Lower leg skin (tissue), 4 donors: ENCODE measurements around the gene TAF1D. TPM values are rescaled to one million over a fixed set of nuclear protein-coding genes. Genes with fewer than 3 reads are reported as not detected.
"Not testable (repeated sequence)": the region's sequence is repeated elsewhere in the genome, so short reads cannot be mapped to it uniquely, and the experiment has no call there.

ENCODE experiments used
- DNase-seq, 2 donors: peaks; one replicate each; pipeline ENCODE4 v3.0.0-alpha.2; 2019; ENCODE audit warnings: low spot score in 2 of 2
- H3K4me3 ChIP-seq: fragments of 200-600 bp; sonication (generic); 2 replicates; pipeline ENCODE4 v1.5.1; 2017; ENCODE audit warnings: mild to moderate bottlenecking, low read depth; ENCODE audit not compliant: poor library complexity, severe bottlenecking
- POLR2A ChIP-seq, 2 donors: fragments of 450-650 bp; IDR thresholded peaks; one replicate each; pipeline ENCODE4 v1.6.1; 2016 to 2017; ENCODE audit warnings: antibody characterized with exemption in 2 of 2, mild to moderate bottlenecking in 1 of 2, moderate library complexity in 1 of 2
- WGBS, 2 donors: methylation state at CpG; one replicate each; pipeline ENCODE4 v1.1.5; 2018; 5-methylcytosine and 5-hydroxymethylcytosine counted together
- intact Hi-C: fragments of 100-400 bp; cut with DNase I; formaldehyde crosslinking; loops from one replicate; pipeline ENCODE4 v1.15.0; 2023; ENCODE audit warnings: low total_unique reads
- total RNA-seq, 4 donors: library from RNA; depleted of rRNA; stranded (reverse); fragments of >200 nt; gene quantifications; one replicate each; pipeline ENCODE4 v1.1.0, GENCODE V29; 2016
- TF ChIP-seq, protein P1 (sequence below), 3 donors: fragments of 450-650 bp; IDR thresholded peaks; one replicate each; pipeline ENCODE4 v1.5.1; 2016; ENCODE audit warnings: antibody characterized with exemption in 3 of 3, mild to moderate bottlenecking in 3 of 3, moderate library complexity in 2 of 3

Gene TAF1D
- total RNA-seq, 4 donors from 2014 or later, result 45.2 to 92.5 (median 70.0) TPM

DNA sequence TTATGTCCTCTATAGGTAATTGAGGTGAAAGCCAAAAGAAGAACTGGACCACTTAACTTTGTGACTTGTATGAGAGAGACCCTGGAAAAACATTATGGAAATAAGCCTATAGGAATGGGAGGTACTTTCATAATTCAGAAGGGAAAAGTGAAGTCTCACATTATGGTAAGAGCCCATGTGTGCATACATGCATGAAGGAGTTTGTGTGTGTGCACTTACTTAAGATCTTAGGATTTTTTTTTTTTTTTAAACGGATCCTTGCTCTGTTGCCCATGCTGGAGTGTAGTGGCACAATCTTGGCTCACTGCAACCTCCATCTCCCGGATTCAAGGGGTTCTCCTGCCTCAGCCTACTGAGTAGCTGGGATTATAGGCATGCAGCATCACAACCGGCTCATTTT is 16.0 kb upstream of the TAF1D start:
- DNase-seq, result no peak
- intact Hi-C loops, result no loop called here
- H3K4me3 ChIP-seq, result no peak overlapping the region
- WGBS, 2 donors, result 88 to 94% methylated on average over 3 of the region's 3 CpGs
- TF ChIP-seq POLR2A (IDR thresholded peaks at IDR 0.05), result no peak
- TF ChIP-seq, protein P1, sequence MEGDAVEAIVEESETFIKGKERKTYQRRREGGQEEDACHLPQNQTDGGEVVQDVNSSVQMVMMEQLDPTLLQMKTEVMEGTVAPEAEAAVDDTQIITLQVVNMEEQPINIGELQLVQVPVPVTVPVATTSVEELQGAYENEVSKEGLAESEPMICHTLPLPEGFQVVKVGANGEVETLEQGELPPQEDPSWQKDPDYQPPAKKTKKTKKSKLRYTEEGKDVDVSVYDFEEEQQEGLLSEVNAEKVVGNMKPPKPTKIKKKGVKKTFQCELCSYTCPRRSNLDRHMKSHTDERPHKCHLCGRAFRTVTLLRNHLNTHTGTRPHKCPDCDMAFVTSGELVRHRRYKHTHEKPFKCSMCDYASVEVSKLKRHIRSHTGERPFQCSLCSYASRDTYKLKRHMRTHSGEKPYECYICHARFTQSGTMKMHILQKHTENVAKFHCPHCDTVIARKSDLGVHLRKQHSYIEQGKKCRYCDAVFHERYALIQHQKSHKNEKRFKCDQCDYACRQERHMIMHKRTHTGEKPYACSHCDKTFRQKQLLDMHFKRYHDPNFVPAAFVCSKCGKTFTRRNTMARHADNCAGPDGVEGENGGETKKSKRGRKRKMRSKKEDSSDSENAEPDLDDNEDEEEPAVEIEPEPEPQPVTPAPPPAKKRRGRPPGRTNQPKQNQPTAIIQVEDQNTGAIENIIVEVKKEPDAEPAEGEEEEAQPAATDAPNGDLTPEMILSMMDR (IDR thresholded peaks at IDR 0.05), result no peak

DNA sequence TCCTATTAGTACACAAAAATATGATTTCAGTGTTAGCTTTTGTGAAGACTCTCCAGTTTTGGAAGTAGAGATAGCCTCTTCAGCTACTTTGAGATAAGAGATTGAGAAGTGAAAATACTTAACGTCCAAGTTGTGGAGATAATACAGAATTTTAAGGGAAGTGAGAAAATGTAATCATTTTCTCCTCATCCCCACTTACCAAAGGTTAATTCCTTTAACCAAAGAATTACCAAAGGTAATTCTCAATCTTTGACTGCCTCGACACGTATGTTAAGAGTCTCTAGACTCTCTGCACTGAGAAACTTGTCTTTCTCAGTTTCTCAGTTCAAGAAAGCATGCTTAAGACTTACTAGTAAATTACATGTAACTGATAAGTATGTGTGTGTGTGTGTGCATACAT is 15.5 kb upstream of the TAF1D start:
- WGBS, 2 donors, result 89 to 93% methylated on average over 3 of the region's 3 CpGs
- intact Hi-C loops, result no loop called here
- no peak for DNase-seq
- TF ChIP-seq POLR2A (IDR thresholded peaks at IDR 0.05), result no peak
- TF ChIP-seq, protein P1 (IDR thresholded peaks at IDR 0.05), result no peak
- no peak overlapping the region for H3K4me3 ChIP-seq

DNA sequence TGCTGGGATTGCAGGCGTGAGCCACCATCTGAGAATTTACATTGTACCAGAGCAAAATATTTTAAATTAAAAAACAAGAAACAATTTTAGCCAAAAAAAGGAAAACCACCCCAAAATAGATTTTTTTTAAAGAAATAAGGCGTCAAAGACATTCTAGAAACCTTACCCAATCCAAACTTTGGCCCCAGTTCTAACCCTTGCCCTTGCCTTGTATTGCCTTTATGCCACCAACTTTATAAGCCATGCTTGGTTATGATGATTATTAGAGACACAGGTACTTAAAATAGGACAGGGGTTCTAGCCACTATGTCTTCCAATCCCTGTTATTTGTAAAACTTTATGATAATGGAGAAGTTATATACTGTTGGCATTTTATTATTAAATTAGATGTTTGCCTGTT is 11.9 kb upstream of the TAF1D start:
- intact Hi-C loops, result no loop called here
- TF ChIP-seq, protein P1 (IDR thresholded peaks at IDR 0.05), result no peak
- no peak for TF ChIP-seq POLR2A (IDR thresholded peaks at IDR 0.05)
- no peak overlapping the region for H3K4me3 ChIP-seq
- WGBS, 2 donors, result 95 to 100% methylated on average over 2 of the region's 2 CpGs
- no peak for DNase-seq

DNA sequence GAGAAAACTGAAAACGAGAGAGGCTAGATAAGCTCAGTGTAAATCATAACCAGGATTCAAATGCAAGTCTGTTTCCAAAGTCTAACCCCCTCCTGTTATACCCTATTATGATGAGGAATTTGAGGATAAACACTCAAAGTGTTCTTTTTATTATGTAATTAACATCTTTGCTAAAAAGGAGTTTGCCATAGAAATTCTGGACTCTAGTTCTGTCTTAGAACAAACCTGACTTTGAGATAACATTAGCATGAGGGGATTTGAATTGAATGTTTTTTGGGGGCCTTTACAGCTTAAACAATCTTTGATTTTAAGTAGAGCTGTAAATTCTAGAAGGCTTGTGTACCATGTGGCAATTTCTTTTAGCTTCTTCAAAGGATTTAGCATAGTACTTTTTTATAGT is 9.7 kb upstream of the TAF1D start:
- intact Hi-C loops, result no loop called here
- no peak for DNase-seq
- 83 to 89% methylated on average over 1 of the region's 1 CpG for WGBS, 2 donors

DNA sequence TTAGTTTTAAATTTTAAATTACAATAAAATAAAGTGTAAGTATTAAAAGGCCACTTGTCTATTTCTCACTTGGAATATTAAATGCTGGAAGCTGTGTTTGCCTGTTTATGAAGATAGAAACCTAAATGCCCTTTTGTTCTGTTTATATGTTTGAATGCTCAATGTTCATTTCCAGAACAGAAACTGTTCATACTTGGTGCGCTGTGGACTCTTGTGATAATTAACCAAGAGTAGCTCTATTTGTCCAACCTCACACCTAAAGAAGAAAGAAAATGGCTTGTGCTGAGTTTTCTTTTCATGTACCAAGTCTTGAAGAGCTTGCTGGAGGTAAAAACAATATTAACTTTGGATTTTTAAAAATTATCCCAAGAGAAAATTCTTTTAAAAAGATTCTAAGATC is 5.8 kb upstream of the TAF1D start:
- intact Hi-C loops, result no loop called here
- DNase-seq, result no peak
- WGBS, 2 donors, result 79 to 92% methylated on average over 1 of the region's 1 CpG

More for the DNA sequence above, 9.7 kb upstream of the TAF1D start:
- H3K4me3 ChIP-seq, result no peak overlapping the region
- TF ChIP-seq, protein P1 (IDR thresholded peaks at IDR 0.05), result no peak
- no peak for TF ChIP-seq POLR2A (IDR thresholded peaks at IDR 0.05)

DNA sequence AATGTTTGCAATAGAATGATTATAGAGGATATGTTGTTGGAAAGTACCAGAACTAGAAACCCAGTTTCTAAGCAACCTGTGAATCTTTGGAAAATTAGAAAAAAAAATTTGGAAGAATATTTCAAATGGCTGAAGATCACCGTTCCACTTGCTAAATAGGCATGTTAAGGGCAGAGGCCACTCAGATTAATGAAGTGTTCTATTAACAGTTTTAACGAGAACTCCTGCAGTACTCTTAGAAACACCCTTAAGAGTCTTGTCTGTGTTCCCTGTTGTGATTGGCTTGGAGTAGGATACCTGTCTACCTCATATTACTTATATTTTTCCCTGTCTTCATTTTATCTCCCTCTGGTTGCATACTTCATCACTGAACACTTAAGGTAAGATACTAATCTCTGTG is 4.8 kb upstream of the TAF1D start:
- TF ChIP-seq, protein P1 (IDR thresholded peaks at IDR 0.05), result no peak
- no peak for TF ChIP-seq POLR2A (IDR thresholded peaks at IDR 0.05)
- WGBS, 2 donors, result 71 to 92% methylated on average over 2 of the region's 2 CpGs
- H3K4me3 ChIP-seq, result no peak overlapping the region
- DNase-seq, result no peak
- intact Hi-C loops, result no loop called here

More for the DNA sequence above, 5.8 kb upstream of the TAF1D start:
- TF ChIP-seq POLR2A (IDR thresholded peaks at IDR 0.05), result no peak
- TF ChIP-seq, protein P1 (IDR thresholded peaks at IDR 0.05), result no peak
- H3K4me3 ChIP-seq, result no peak overlapping the region

DNA sequence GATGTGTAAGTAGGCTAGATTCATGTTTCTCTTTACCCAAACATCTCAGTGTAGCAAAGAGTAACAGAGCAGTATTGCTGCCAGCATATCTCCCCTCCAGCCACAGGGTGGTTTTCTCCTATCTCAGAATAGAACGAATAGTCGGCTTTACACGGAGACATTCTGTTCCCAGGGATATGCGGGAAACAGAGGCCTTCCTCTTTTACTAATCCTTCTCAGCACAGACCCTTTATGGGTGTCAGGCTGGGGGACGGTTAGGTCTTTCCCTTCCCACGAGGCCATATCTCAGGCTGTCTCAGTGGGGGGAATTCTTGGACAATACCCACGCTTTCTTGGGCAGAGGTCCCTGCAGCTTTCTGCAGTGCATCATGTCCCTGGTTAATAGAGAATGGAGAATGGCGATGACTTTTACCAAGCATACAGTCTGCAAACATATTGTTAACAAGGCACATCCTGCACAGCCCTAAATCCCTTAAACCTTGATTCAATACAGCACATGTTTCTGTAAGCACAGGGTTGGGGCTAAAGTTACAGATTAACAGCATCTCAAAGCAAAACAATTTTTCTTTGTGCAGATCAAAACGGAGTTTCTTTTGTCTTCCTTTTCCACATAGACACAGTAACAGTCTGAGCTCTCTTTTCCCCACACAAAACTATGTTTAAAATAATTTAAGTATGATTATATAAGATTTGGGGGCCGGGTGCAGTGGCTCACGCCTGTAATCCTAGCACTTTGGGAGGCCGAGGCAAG is 3.9 kb upstream of the TAF1D start:
- intact Hi-C loops, H3K4me3 ChIP-seq, DNase-seq: not testable (repeated sequence)
- WGBS, 2 donors, result 62 to 69% methylated on average over 12 of the region's 12 CpGs
